GM19397 (cell line): ENCODE data around the gene NOSIP.
"Not testable (repeated sequence)": the region's sequence is repeated elsewhere in the genome, so short reads cannot be mapped to it uniquely, and the experiment has no call there.

Experiments
- ATAC-seq: cut with Tn5 transposase; IDR thresholded peaks from one replicate; pipeline ENCODE4 v1.9.1; 2021; ENCODE audit warnings: mild to moderate bottlenecking, moderate library complexity; ENCODE audit not compliant: unreplicated experiment

NOSIP gene

GRCh38 chr19:49580264-49581006, at the start of gene NOSIP:
TSS of gene NOSIP (minus strand) at chr19:49580556. CDS start at chr19:49560691, 19,865 bp downstream.
- peak; percentile 90 for ATAC-seq

GRCh38 chr19:49629659-49630058, 49.3 kb upstream of the NOSIP start:
- ATAC-seq: no peak

GRCh38 chr19:49626226-49626625, 45.9 kb upstream of the NOSIP start:
- no peak for ATAC-seq

- no peak for ATAC-seq
Measured at GRCh38 chr19:49624967-49625910, 44.9 kb upstream of the NOSIP start.

GRCh38 chr19:49617860-49618259, 37.5 kb upstream of the NOSIP start:
- ATAC-seq: not testable (repeated sequence)

GRCh38 chr19:49616945-49617344, 36.6 kb upstream of the NOSIP start:
- no peak for ATAC-seq

GRCh38 chr19:49616532-49616931, 36.2 kb upstream of the NOSIP start:
- ATAC-seq: no peak

GRCh38 chr19:49615861-49616260, 35.5 kb upstream of the NOSIP start:
- no peak for ATAC-seq

- ATAC-seq: no peak
Measured at GRCh38 chr19:49614096-49614833, 33.9 kb upstream of the NOSIP start.

- no peak for ATAC-seq
Measured at GRCh38 chr19:49613374-49613773, 33.0 kb upstream of the NOSIP start.

GRCh38 chr19:49609499-49610092, 29.2 kb upstream of the NOSIP start:
- no peak for ATAC-seq

GRCh38 chr19:49605605-49606004, 25.2 kb upstream of the NOSIP start:
- ATAC-seq: no peak

GRCh38 chr19:49602806-49603205, 22.4 kb upstream of the NOSIP start:
- ATAC-seq: no peak

- ATAC-seq: no peak
Measured at GRCh38 chr19:49601482-49602038, 21.2 kb upstream of the NOSIP start.

GRCh38 chr19:49599378-49600295, 19.3 kb upstream of the NOSIP start:
- no peak for ATAC-seq

- ATAC-seq: no peak
Measured at GRCh38 chr19:49597703-49597974, 17.3 kb upstream of the NOSIP start.

GRCh38 chr19:49596954-49597702, 16.8 kb upstream of the NOSIP start:
- ATAC-seq: no peak

GRCh38 chr19:49596407-49596806, 16.1 kb upstream of the NOSIP start:
- ATAC-seq: no peak

GRCh38 chr19:49595819-49596404, 15.6 kb upstream of the NOSIP start:
- no peak for ATAC-seq
